Kidney (tissue), 14 donors: ENCODE results near the gene RSRC2. TPM values are rescaled to one million over a fixed set of nuclear protein-coding genes. Genes with fewer than 3 reads are reported as not detected.
"Not testable (repeated sequence)": the region's sequence is repeated elsewhere in the genome, so short reads cannot be mapped to it uniquely, and the experiment has no call there.

Experiments used
- DNase-seq, 5 donors: peaks; one replicate each; pipeline ENCODE4 v3.0.0-alpha.2; 2013 to 2020
- FAIRE-seq: peaks from 2 replicates; lab custom pipeline; 2012; peaks lifted over from hg19 to GRCh38; lab: Jason Lieb, UNC
- H3K27ac ChIP-seq, 2 donors: one replicate each; pipeline ENCODE4 v1.7.0; 2013; ENCODE audit warnings: low read depth in 2 of 2, low read length in 2 of 2, inconsistent platforms in 1 of 2
- H3K27me3 ChIP-seq: one replicate; pipeline ENCODE4 v1.7.1; 2013; ENCODE audit warnings: low read length, inconsistent platforms; ENCODE audit not compliant: control insufficient read depth, insufficient read depth
- H3K36me3 ChIP-seq, 3 donors: one replicate each; pipeline versions ENCODE4 v1.7.0 to v1.7.1; 2013; ENCODE audit warnings: low read length in 3 of 3, control low read depth in 1 of 3, inconsistent platforms in 1 of 3; ENCODE audit not compliant: insufficient read depth in 3 of 3, control insufficient read depth in 2 of 3
- H3K4me1 ChIP-seq, 3 donors: one replicate each; pipeline versions ENCODE4 v1.7.0 to v1.7.1; 2013; ENCODE audit warnings: low read length in 3 of 3, inconsistent platforms in 1 of 3, low read depth in 1 of 3; ENCODE audit not compliant: control insufficient read depth in 2 of 3, insufficient read depth in 2 of 3
- H3K4me3 ChIP-seq, 3 donors: one replicate each; pipeline versions ENCODE4 v1.7.0 to v1.8.1; 2013; ENCODE audit warnings: low read length in 3 of 3, control low read depth in 1 of 3, inconsistent platforms in 1 of 3
- H3K9ac ChIP-seq, 3 donors: one replicate each; pipeline versions ENCODE4 v1.7.0 to v1.7.1; 2013; ENCODE audit warnings: low read length in 3 of 3, control low read depth in 1 of 3, inconsistent platforms in 1 of 3
- H3K9me3 ChIP-seq, 3 donors: one replicate each; pipeline versions ENCODE4 v1.7.0 to v1.7.1; 2013; ENCODE audit warnings: low read length in 3 of 3, control low read depth in 1 of 3, inconsistent platforms in 1 of 3; ENCODE audit not compliant: control insufficient read depth in 2 of 3, insufficient read depth in 1 of 3
- CTCF ChIP-seq: IDR thresholded peaks from 3 replicates; pipeline ENCODE4 v1.5.1; 2012; ENCODE audit warnings: mild to moderate bottlenecking, moderate library complexity, borderline replicate concordance; ENCODE audit not compliant: insufficient read depth; ENCODE audit errors: extremely low read depth
- intact Hi-C: fragments of 100-400 bp; cut with DNase I; formaldehyde crosslinking; loops from one replicate; pipeline ENCODE4 v1.11.1; 2022
- polyA plus RNA-seq: library from polyadenylated mRNA; stranded (reverse); fragments of 350-450 nt; fragmentation: Illumina TruSeq; extraction: RNeasy Lipid Tissue Mini Kit (QIAGEN cat#74804); gene quantifications from one replicate; pipeline ENCODE4 v1.2.3, GENCODE V29; 2014; ENCODE audit warnings: low read depth, low replicate concordance; ENCODE audit not compliant: insufficient read depth
- total RNA-seq: library from RNA; stranded (reverse); fragmentation: NEBNext Ultra II Directional; extraction: Animal tissue kit (Norgen Biotek cat#: 25700); gene quantifications from one replicate; pipeline ENCODE4 v1.2.1, GENCODE V29; 2021
- donor health status: control.
- donor health status: control.
- donor health status: control.
- donor health status: control.
- donor health status: control.
- donor health status: DM: yes; HTN: yes; CAD: no.
- donor health status: Normal renal cell carcinoma (clear cell type).

The RSRC2 gene
- total and polyA plus RNA-seq, 2 donors from 2014 or later: 39.4 to 73.9 TPM

DNA sequence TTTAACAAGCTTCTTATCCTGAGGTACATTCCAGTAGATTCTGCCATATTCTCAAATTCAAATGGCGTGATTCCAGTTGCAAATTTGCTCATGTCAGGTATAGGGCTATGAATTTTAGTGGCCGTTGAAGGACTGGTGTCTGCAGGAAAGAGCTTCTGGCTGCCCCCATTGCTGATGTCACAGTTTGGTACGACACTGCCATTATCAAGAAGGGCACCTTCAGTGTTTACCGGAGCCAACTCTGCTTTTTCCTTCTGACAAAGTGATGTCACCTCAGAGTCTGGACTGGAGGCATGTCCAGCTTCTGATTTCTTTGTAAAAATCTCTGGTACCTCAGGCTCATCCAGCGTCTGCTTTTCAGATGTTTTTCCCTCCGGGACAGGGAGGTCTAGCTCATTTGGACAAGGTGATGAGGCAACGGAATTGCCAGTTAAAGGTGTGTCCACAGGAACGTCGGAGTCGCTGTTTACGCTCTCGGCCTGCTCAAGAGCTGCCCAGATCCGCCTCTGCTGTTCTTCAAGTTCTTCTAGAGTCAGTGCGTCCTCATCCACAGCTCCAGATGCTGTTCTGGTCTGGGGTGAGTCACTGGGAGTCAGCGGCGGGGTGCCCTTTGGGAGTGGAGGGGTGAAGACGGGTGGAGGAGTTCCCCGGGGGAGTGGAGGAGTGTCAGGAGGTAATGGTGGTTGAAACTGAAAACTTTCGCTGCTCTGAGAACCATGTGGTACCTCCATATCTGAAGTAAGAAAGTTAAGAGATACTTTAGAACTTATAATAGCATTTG lies 53.0 kb downstream of the RSRC2 start:
- H3K27me3 ChIP-seq: no peaks in the 10 kb centered on the region
- DNase-seq: no peak
- intact Hi-C loops: loop anchor here (10.0 kb wide), 1 partner anchor 69 kb away; no protein-coding TSS in a partner anchor
- H3K9me3 ChIP-seq: no peaks in the 10 kb centered on the region
- peaks cover 9 to 29% (median 28%) of the 10 kb centered on the region in 3 donors for H3K36me3 ChIP-seq
- H3K4me1 ChIP-seq: peaks cover 0 to 2% (median 0%) of the 10 kb centered on the region in 3 donors
- no peak overlapping the region for H3K4me3 ChIP-seq
- no peak for TF ChIP-seq CTCF
- H3K27ac ChIP-seq: no peak overlapping the region
- H3K9ac ChIP-seq: no peak overlapping the region
- FAIRE-seq: no peak

DNA sequence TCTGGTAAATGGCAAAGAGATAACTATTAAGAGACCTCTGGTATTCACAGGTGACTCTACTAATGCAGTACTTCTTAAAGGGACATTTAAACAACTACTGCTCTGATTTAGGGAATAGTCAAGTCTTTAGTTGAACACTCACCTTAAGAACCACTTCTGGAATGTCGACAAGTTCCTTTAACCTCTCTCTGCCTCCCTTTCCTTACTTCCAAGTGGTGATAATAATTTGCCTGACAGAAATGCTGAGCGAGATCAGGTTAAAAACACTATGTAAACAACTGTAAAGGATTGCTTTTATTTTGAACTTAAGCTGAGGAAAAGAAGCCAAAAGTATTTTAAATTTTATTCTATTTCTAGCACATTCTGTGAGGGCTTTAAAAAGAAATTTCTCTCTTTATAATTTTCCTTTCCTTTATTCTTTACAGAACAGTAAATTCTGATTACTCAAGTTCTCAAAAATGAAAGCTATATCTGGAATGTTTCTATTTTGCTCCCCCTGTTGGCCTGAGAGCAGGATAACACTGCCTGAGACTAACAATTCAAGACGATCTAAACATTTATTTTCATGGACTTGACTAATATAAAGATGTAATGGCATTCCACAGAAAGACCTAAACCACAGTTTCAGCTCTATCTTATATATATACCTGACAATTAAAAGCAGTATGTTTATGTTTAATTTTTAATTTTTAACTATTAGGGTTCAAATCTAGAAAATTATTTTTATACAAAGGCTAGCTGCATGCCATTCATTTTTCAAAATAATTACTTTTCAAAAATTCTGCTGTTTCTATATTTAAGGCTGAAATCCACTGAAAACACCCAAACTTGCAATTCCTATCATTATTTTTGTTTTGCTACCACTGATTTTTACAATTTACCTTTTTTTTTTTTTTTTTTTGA lies 55.2 kb downstream of the RSRC2 start:
- DNase-seq: peak in 2 of 5 donors; percentile 71 to 92
- Histone ChIP-seq H3K4me1 (peaks cover 0 to 2% (median 0%) of the 10 kb centered on the region in 3 donors), H3K9me3 (no peaks in the 10 kb centered on the region), H3K27ac (peak overlapping the region; percentile 58 to 71), H3K9ac (peak overlapping the region in 1 of 3 donors; percentile 60), H3K27me3 (no peaks in the 10 kb centered on the region), H3K36me3 (peaks cover 4 to 19% (median 15%) of the 10 kb centered on the region in 3 donors), H3K4me3 (peak overlapping the region in 1 of 3 donors; percentile 36)
- FAIRE-seq: peak; percentile 85
- intact Hi-C loops: loop anchor here (10.0 kb wide), 1 partner anchor 67 kb away; no protein-coding TSS in a partner anchor
- peak; percentile 83 for TF ChIP-seq CTCF

GRCh38 chr12:122470576-122470975 lies 56.2 kb downstream of the RSRC2 start:
- H3K27ac ChIP-seq, H3K9ac ChIP-seq, H3K9me3 ChIP-seq, H3K4me3 ChIP-seq, DNase-seq, FAIRE-seq, H3K4me1 ChIP-seq, H3K27me3 ChIP-seq: not testable (repeated sequence)
- intact Hi-C loops: loop anchor here (10.0 kb wide), 1 partner anchor 66 kb away; no protein-coding TSS in a partner anchor
- H3K36me3 ChIP-seq: peaks cover 4 to 15% (median 8%) of the 10 kb centered on the region in 3 donors

- not testable (repeated sequence) for DNase-seq
These were observed 56.9 kb downstream of the RSRC2 start for GRCh38 chr12:122469856-122470255.

More at GRCh38 chr12:122469856-122470255, 56.9 kb downstream of the RSRC2 start:
- peaks cover 4 to 13% (median 4%) of the 10 kb centered on the region in 3 donors for H3K36me3 ChIP-seq
- not testable (repeated sequence) for H3K4me1 ChIP-seq, H3K27ac ChIP-seq, H3K9me3 ChIP-seq, H3K27me3 ChIP-seq, FAIRE-seq, H3K9ac ChIP-seq, H3K4me3 ChIP-seq
- intact Hi-C loops: loop anchor here (10.0 kb wide), 1 partner anchor 65 kb away; no protein-coding TSS in a partner anchor
